Measurements from ENCODE around the gene C1QL3. TPM values are rescaled to one million over a fixed set of nuclear protein-coding genes. Genes with fewer than 3 reads are reported as not detected.

C1QL3 gene
- total and polyA plus RNA-seq, 2 of the 4 experiments (the other 2 are of a cell fraction), result not detected

DNA sequence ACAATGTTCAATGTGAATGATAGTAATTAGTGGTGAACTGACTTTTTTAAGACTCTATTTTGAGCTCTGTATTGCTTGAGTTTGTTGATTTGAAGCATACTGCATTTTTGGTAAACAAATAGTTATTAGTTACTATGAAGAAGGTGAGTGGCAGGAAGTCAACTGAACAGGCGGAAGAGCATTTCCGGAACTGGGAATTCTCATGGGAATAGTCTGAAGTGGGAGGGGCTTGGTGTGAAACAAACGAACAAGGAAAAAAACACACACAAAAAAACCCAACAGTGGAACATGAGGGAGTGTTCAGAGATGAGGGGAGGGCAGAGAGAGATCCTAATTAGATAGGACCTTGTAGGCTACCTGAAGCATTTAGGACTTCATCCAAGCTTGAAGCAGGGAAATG, 43.9 kb upstream of the C1QL3 start:
- Histone ChIP-seq H3K9me3 (ENCODE audit: control insufficient read depth, insufficient read depth, low read length) (no peaks in the 10 kb centered on the region), H3K14ac (replicated peaks; ENCODE audit: low read depth, low read length) (no peak overlapping the region), H3K4ac (ENCODE audit: low read depth, low read length) (no peak overlapping the region), H3K27ac (ENCODE audit: insufficient read depth, low read length) (no peak overlapping the region), H2AK5ac (ENCODE audit: low read depth, low read length) (no peak overlapping the region), H3K79me1 (ENCODE audit: low read depth in 1 of 2, low read length in 2 of 2) (no peaks in the 10 kb centered on the region), H2BK20ac (ENCODE audit: low read depth, low read length) (no peak overlapping the region), H4K8ac (ENCODE audit: low read depth in 2 of 2, low read length in 2 of 2) (no peak overlapping the region), H3K9me1 (ENCODE audit: insufficient read depth, low read length) (no peaks in the 10 kb centered on the region), H2AFZ (replicated peaks; ENCODE audit: low read length, poor library complexity) (no peak overlapping the region), H2BK15ac (ENCODE audit: low read depth, low read length) (no peak overlapping the region), H4K91ac (ENCODE audit: insufficient read depth, low read depth, low read length) (no peak overlapping the region), H3K4me1 (ENCODE audit: control insufficient read depth, insufficient read depth, low read length) (no peaks in the 10 kb centered on the region), H3K27me3 (ENCODE audit: control insufficient read depth, insufficient read depth, low read length) (no peaks in the 10 kb centered on the region), H2BK5ac (ENCODE audit: low read depth, low read length, poor library complexity, severe bottlenecking) (no peak overlapping the region), H2AK9ac (replicated peaks; ENCODE audit: low read depth, low read length, poor library complexity) (no peak overlapping the region), H2BK120ac (ENCODE audit: low read depth, low read length) (no peak overlapping the region), H3K18ac (ENCODE audit: low read depth, low read length) (no peak overlapping the region), H4K5ac (ENCODE audit: low read depth, low read length) (no peak overlapping the region), H3K23ac (ENCODE audit: low read depth, low read length) (no peak overlapping the region), H3K9ac (ENCODE audit: low read depth, low read length) (no peak overlapping the region), H3K36me3 (ENCODE audit: control insufficient read depth, insufficient read depth, low read length) (no peaks in the 10 kb centered on the region), H3K4me3 (ENCODE audit: insufficient read depth, low read depth, low read length) (no peak overlapping the region), H3K56ac (ENCODE audit: extremely low read depth, insufficient read depth, low read length) (no peak overlapping the region), H3K4me2 (ENCODE audit: low read depth, low read length) (no peak overlapping the region), H4K20me1 (ENCODE audit: insufficient read depth, low read length) (no peaks in the 10 kb centered on the region)
- in situ Hi-C loops (cut with MboI; ENCODE audit: low sequenced_read_pairs) (no loop called here), intact Hi-C loops (cut with micrococcal nuclease) (no loop called here), dilution Hi-C loops (cut with HindIII; ENCODE audit: low sequenced_read_pairs, unreplicated experiment) (no loop called here)
- no TSS peak for BruUV-seq (replicated peaks)
- TF ChIP-seq NFE2L2 (IDR thresholded peaks at IDR 0.05; ENCODE audit: low read depth, low read length) (no peak), SMC3 (IDR thresholded peaks at IDR 0.05; ENCODE audit: low read depth, low read length) (no peak)
- TF ChIP-seq, protein P1, sequence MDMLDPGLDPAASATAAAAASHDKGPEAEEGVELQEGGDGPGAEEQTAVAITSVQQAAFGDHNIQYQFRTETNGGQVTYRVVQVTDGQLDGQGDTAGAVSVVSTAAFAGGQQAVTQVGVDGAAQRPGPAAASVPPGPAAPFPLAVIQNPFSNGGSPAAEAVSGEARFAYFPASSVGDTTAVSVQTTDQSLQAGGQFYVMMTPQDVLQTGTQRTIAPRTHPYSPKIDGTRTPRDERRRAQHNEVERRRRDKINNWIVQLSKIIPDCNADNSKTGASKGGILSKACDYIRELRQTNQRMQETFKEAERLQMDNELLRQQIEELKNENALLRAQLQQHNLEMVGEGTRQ (IDR thresholded peaks at IDR 0.05; ENCODE audit: low read depth, low read length), result no peak
- POLR2A ChIA-PET (ENCODE audit: unreplicated experiment), result no interaction called here
- ATAC-seq (ENCODE audit: low read depth), result no peak
- no CpG with 5 or more reads among the region's 3 CpGs for WGBS, 2 experiments (ENCODE audit: extremely low coverage in 2 of 2, insufficient read length in 1 of 2)
- DNase-seq, result no peak
- CTCF ChIA-PET, result interaction anchor here (0.6 kb wide), 1 partner anchor 209 kb away, joined by 3 read pairs; no protein-coding TSS in a partner anchor
